GM12878 (cell line): ENCODE measurements around the gene MUC21. TPM values are rescaled to one million over a fixed set of nuclear protein-coding genes. Genes with fewer than 3 reads are reported as not detected.

Source experiments
- ATAC-seq: fragments of 200-7000 bp; cut with Tn5 transposase; 3 replicates; pipeline ENCODE4 v1.9.1; 2020; ENCODE audit warnings: mild to moderate bottlenecking, moderate library complexity
- BruUV-seq: library from RNA; stranded (reverse); fragments of 400-500 nt; replicated peaks from 2 replicates; lab custom pipeline; 2021; lab: Mats Ljungman, UMichigan
- CTCF ChIA-PET: fragments of 300-600 bp; sonication (Branson Sonifier 250); formaldehyde crosslinking; extraction: SDS; loops from one replicate; lab custom pipeline; 2021; ENCODE audit warnings: inconsistent platforms; lab: Yijun Ruan, JAX
- POLR2A ChIA-PET: fragments of 350-600 bp; formaldehyde crosslinking; extraction: SDS; loops from one replicate; lab custom pipeline; 2021; ENCODE audit warnings: inconsistent platforms; lab: Charles Lee
- RAD21 ChIA-PET: fragments of 300-600 bp; sonication (Branson Sonifier 250); formaldehyde crosslinking; loops from one replicate; lab custom pipeline; 2023; ENCODE audit warnings: antibody characterized with exemption; ENCODE audit not compliant: unreplicated experiment; lab: Charles Lee
- SMC1A ChIA-PET: fragments of 300-600 bp; sonication (Branson Sonifier 250); formaldehyde crosslinking; loops from one replicate; lab custom pipeline; 2023; ENCODE audit not compliant: unreplicated experiment, uncharacterized antibody; lab: Charles Lee
- DNase-seq: peaks from one replicate; pipeline ENCODE4 v3.0.0-alpha.2; 2011; ENCODE audit warnings: low read depth, low spot score
- FAIRE-seq: peaks from 3 replicates; lab custom pipeline; 2011; peaks lifted over from hg19 to GRCh38; lab: Jason Lieb, UNC
- H2AFZ ChIP-seq: 2 replicates; pipeline ENCODE4 v1.6.0; 2011; ENCODE audit warnings: low read depth, low read length, control low read depth; ENCODE audit not compliant: control insufficient read depth
- H3K27ac ChIP-seq: 2 replicates; pipeline ENCODE4 v1.5.1; 2011; ENCODE audit warnings: control low read depth; ENCODE audit not compliant: control insufficient read depth, insufficient read depth
- H3K27me3 ChIP-seq, 2 experiments: replicated peaks in 1 of 2; 2 replicates each; pipeline versions ENCODE4 v1.6.0 to v1.6.1; 2011; ENCODE audit warnings: low read length in 1 of 2; ENCODE audit not compliant: control insufficient read depth in 2 of 2, insufficient read depth in 2 of 2
- H3K36me3 ChIP-seq, 2 experiments: 2 replicates each; pipeline ENCODE4 v1.5.1; 2011; ENCODE audit warnings: low read length in 1 of 2; ENCODE audit not compliant: control insufficient read depth in 2 of 2, insufficient read depth in 2 of 2
- H3K4me1 ChIP-seq: 2 replicates; pipeline ENCODE4 v1.6.1; 2011; ENCODE audit warnings: mild to moderate bottlenecking, low read length, moderate library complexity, mixed read lengths; ENCODE audit not compliant: control insufficient read depth, insufficient read depth
- H3K4me2 ChIP-seq: 2 replicates; pipeline ENCODE4 v1.6.0; 2011; ENCODE audit warnings: control low read depth; ENCODE audit not compliant: control insufficient read depth, insufficient read depth
- H3K4me3 ChIP-seq: fragments of 200-600 bp; sonication (generic); 2 replicates; pipeline ENCODE4 v1.5.1; 2016
- H3K79me2 ChIP-seq: 2 replicates; pipeline ENCODE4 v1.6.0; 2011; ENCODE audit warnings: low read length; ENCODE audit not compliant: control insufficient read depth, insufficient read depth
- H3K9ac ChIP-seq: 2 replicates; pipeline ENCODE4 v1.8.0; 2011; ENCODE audit warnings: low read length, control low read depth, mixed read lengths; ENCODE audit not compliant: control insufficient read depth, insufficient read depth
- H3K9me3 ChIP-seq: replicated peaks from 3 replicates; pipeline ENCODE4 v1.5.1; 2011; ENCODE audit warnings: mild to moderate bottlenecking, low read length; ENCODE audit not compliant: control insufficient read depth, insufficient read depth
- H4K20me1 ChIP-seq: 2 replicates; pipeline ENCODE4 v1.6.0; 2011; ENCODE audit not compliant: control insufficient read depth, insufficient read depth
- BACH1 ChIP-seq: fragments of 450-650 bp; IDR thresholded peaks from 2 replicates; pipeline ENCODE4 v1.6.1; 2017; ENCODE audit warnings: mild to moderate bottlenecking, borderline replicate concordance
- BCLAF1 ChIP-seq: fragments of 450-650 bp; IDR thresholded peaks from 2 replicates; pipeline ENCODE4 v1.6.1; 2017; ENCODE audit warnings: antibody characterized with exemption, mild to moderate bottlenecking, moderate library complexity
- CBX5 ChIP-seq: sonication (generic); IDR thresholded peaks from 2 replicates; pipeline ENCODE4 v1.6.1; 2016; ENCODE audit warnings: low read depth, moderate library complexity, mild to moderate bottlenecking, inconsistent platforms
- CUX1 ChIP-seq: IDR thresholded peaks from 2 replicates; pipeline ENCODE4 v1.6.1; 2012; ENCODE audit warnings: improper control_type of control experiment, low read depth, low read length; ENCODE audit not compliant: insufficient replicate concordance
- HDAC2 ChIP-seq: fragments of 200-600 bp; sonication (generic); IDR thresholded peaks from 2 replicates; pipeline ENCODE4 v1.6.1; 2017
- IRF4 ChIP-seq: IDR thresholded peaks from 2 replicates; pipeline ENCODE4 v1.6.1; 2011; ENCODE audit warnings: low read depth, low read length
- PAX5 ChIP-seq: IDR thresholded peaks from 2 replicates; pipeline ENCODE4 v1.6.1; 2011; ENCODE audit warnings: low read depth, low read length, borderline replicate concordance
- POLR2AphosphoS5 ChIP-seq: IDR thresholded peaks from 2 replicates; pipeline ENCODE4 v1.6.1; 2011; ENCODE audit warnings: mild to moderate bottlenecking, low read length, inconsistent platforms
- TARDBP ChIP-seq: IDR thresholded peaks from 2 replicates; pipeline ENCODE4 v1.6.1; 2016; ENCODE audit warnings: borderline replicate concordance
- ZBTB33 ChIP-seq: fragments of 450-650 bp; IDR thresholded peaks from 2 replicates; pipeline ENCODE4 v1.6.1; 2017; ENCODE audit warnings: mild to moderate bottlenecking
- WGBS: methylation state at CpG from one replicate; pipeline ENCODE4 v1.1.6; 2016; ENCODE audit warnings: low lambda C conversion rate; ENCODE audit not compliant: insufficient replicate concordance, insufficient coverage; ENCODE audit errors: missing lambda C conversion rate; 5-methylcytosine and 5-hydroxymethylcytosine counted together
- in situ Hi-C: fragments of 300-500 bp; cut with MboI; formaldehyde crosslinking; loops from 9 replicates; pipeline ENCODE4 v1.14.3; 2018; ENCODE audit warnings: mixed read lengths
- intact Hi-C: fragments of 100-400 bp; cut with micrococcal nuclease; formaldehyde crosslinking; loops from one replicate; pipeline ENCODE4 v1.14.2; 2022; ENCODE audit not compliant: unreplicated experiment
- polyA plus RNA-seq, 11 experiments: library from polyadenylated mRNA; depleted of rRNA in 4 of 11; unstranded in 6 of 11; stranded (reverse) in 5 of 11; fragments of >200 nt; fragmentation: Nextera tagmentation in 4 of 11; fragmentation: Illumina TruSeq in 1 of 11; extraction: Ambion mirVana in 4 of 11; extraction: Trizol in 1 of 11; gene quantifications; 1 replicate in 1 of 11; 2 replicates in 10 of 11; pipeline versions ENCODE4 v1.2.1 to v1.2.3, GENCODE V29; 2011 to 2016; ENCODE audit warnings: inconsistent platforms in 2 of 11, missing spikeins in 2 of 11, low read depth in 1 of 11
- total RNA-seq, 4 experiments: library from RNA; depleted of rRNA in 3 of 4; stranded (reverse); fragments of >200 nt in 3 of 4; fragmentation: Illumina TruSeq in 1 of 4; extraction: Trizol in 1 of 4; gene quantifications; 2 replicates each; pipeline versions ENCODE4 v1.2.1 to v1.2.3, GENCODE V29; 2013 to 2021

MUC21 gene
- total and polyA plus RNA-seq, 10 of the 15 experiments (the other 5 are each of a cell fraction or from before 2014, with no cell fraction given): 0.02 TPM; not detected in 9

- BruUV-seq: no TSS peak
- DNase-seq (no peak), ATAC-seq (no peak), FAIRE-seq (no peak)
- in situ Hi-C loops: no loop called here
- no peak within 1 kb of the TSS for H3K4me2 ChIP-seq
- WGBS: 51% methylated on average over 16 of the region's 16 CpGs
- ChIA-PET RAD21 (interaction anchor here (1.1 kb wide), 1 partner anchor 130 kb away, joined by 4 read pairs; no protein-coding TSS in a partner anchor), SMC1A (no interaction called here), POLR2A (no interaction called here), CTCF (interaction anchor here (0.8 kb wide), 1 partner anchor 139 kb away, joined by 3 read pairs; no protein-coding TSS in a partner anchor)
- H2AFZ ChIP-seq: no peak within 1 kb of the TSS
- intact Hi-C loops: no loop called here
- H3K9ac ChIP-seq: no peak within 1 kb of the TSS
- H3K79me2 ChIP-seq: no peaks in the 10 kb centered on the region
- H3K9me3 ChIP-seq: no peaks in the 10 kb centered on the region
- H3K4me3 ChIP-seq: no peak within 1 kb of the TSS
- no peaks in the 10 kb centered on the region for H3K4me1 ChIP-seq
- no peaks in the 10 kb centered on the region for H3K36me3 ChIP-seq
- no peak within 1 kb of the TSS for H3K27ac ChIP-seq
- H4K20me1 ChIP-seq: no peaks in the 10 kb centered on the region; the same call in 1 of the 2 replicates
- H3K27me3 ChIP-seq: peaks cover 0 to 3% of the 10 kb centered on the region in 2 experiments; a peak in 3 of 4 replicates
- TF ChIP-seq CUX1: no peak
- no peak for TF ChIP-seq POLR2AphosphoS5
- no peak for TF ChIP-seq TARDBP
- TF ChIP-seq PAX5: no peak
- TF ChIP-seq BACH1: no peak
- TF ChIP-seq HDAC2: no peak
- no peak for TF ChIP-seq CBX5
- no peak for TF ChIP-seq IRF4
- TF ChIP-seq ZBTB33: no peak
- no peak for TF ChIP-seq BCLAF1
Measured at GRCh38 chr6:30940361-30940986, 43.0 kb upstream of the MUC21 start, which contains the start of gene MUCL3. Gene MUCL3 (plus strand): TSS chr6:30940973. CDS start chr6:30941000, 27 bp downstream.
